Activated T-helper 17 cell treated with anti-CD3 and anti-CD28 coated beads, Interleukin-2, amount 50 U/mL, for 72 hours (primary cell): ENCODE data around the gene PCNX3. TPM values are rescaled to one million over a fixed set of nuclear protein-coding genes. Genes with fewer than 3 reads are reported as not detected.
A peak's percentile ranks its signal among the peaks of the same experiment; 100 is the strongest.

ENCODE experiments used
- ATAC-seq: fragments of 150-1000 bp; cut with Tn5 transposase; replicated peaks from 2 replicates; pipeline ENCODE4 v1.10.0; 2021; ENCODE audit warnings: mild to moderate bottlenecking, moderate library complexity
- H3K27ac Mint-ChIP-seq: one replicate; pipeline ENCODE4 v1.8.0; 2022; ENCODE audit warnings: mixed read lengths
- H3K27me3 Mint-ChIP-seq: one replicate; pipeline ENCODE4 v1.8.0; 2022; ENCODE audit warnings: mixed read lengths
- H3K36me3 Mint-ChIP-seq: one replicate; pipeline ENCODE4 v1.8.0; 2022; ENCODE audit warnings: low read depth, mild to moderate bottlenecking, mixed read lengths
- H3K4me1 Mint-ChIP-seq: one replicate; pipeline ENCODE4 v1.8.0; 2022; ENCODE audit warnings: mixed read lengths
- H3K4me3 Mint-ChIP-seq: one replicate; pipeline ENCODE4 v1.8.0; 2022; ENCODE audit warnings: mild to moderate bottlenecking, mixed read lengths
- H3K9me3 Mint-ChIP-seq: one replicate; pipeline ENCODE4 v1.8.0; 2022; ENCODE audit warnings: mixed read lengths
- total RNA-seq, 2 donors: library from RNA; stranded (reverse); gene quantifications; one replicate each; pipeline ENCODE4 v1.2.3, GENCODE V29; 2022

Gene PCNX3
- total RNA-seq, 2 donors from 2014 or later = 20.8 to 39.1 TPM

- Mint-ChIP-seq H3K27ac (peak overlapping the region; percentile 94), H3K4me3 (peak overlapping the region; percentile 86), H3K9me3 (no peaks in the 10 kb centered on the region), H3K27me3 (no peaks in the 10 kb centered on the region), H3K4me1 (peaks cover 21% of the 10 kb centered on the region), H3K36me3 (peaks cover 80% of the 10 kb centered on the region)
- ATAC-seq = peak; percentile 91
These were observed 27.1 kb upstream of the PCNX3 start for GRCh38 chr11:65588199-65589054.

DNA sequence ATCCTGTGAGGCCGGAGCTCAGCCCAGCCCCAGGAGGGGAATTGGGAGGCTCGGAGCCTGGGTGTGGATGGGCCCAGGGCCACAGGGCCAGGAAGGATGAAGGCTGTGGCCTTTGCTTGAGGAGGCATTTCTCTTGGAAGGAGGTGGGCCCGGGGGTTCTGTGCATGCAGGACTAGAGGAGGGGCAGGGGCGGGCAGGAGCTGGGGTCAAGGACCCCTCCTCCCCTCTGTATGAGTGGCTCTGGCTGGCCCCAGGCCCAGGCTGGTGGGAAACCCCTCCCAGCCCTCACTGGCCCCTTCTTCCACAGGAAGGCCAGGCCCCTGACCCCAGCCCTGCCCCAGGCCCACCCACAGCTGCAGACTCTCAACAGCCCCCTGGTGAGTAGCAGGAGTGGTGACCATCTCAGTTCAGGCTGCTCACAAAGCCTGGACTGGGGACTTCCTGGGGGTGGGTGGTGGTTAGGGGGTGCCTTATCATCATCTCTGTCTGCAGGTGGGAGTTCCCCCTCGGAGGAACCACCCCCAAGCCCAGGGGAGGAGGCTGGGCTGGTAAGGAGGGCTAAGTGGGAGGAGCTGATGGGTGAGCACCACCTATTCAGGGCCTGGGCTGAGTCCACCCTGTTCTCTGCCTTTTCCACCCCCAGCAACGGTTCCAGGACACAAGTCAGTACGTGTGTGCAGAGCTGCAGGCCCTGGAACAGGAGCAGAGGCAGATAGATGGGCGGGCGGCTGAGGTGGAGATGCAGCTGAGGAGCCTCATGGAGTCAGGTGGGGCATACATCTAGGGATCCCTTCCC, 25.9 kb upstream of the PCNX3 start:
- peaks cover 76% of the 10 kb centered on the region for H3K36me3 Mint-ChIP-seq
- no peaks in the 10 kb centered on the region for H3K9me3 Mint-ChIP-seq
- peaks cover 21% of the 10 kb centered on the region for H3K4me1 Mint-ChIP-seq

DNA sequence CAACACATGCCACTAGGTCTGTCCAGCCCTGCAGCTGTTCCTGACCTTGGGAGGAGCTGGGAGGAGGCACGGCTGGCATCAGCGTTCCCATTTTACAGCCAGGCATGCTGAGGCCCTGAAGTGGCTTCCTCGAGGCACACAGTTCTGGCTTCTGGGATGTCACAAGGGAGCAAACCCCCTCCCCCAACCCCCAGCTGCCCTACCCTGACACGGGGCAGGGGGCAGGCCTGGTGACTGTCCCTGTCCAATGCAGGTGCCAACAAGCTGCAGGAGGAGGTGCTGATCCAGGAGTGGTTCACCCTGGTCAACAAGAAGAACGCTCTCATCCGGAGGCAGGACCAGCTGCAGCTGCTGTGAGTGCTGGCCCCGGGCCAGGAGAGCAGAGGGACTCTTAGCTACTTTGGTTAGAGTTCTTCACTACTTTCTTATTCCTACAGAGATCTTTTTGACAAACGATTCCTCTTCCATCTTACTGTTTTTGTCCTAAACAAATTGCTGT, 25.3 kb upstream of the PCNX3 start:
- H3K27ac Mint-ChIP-seq = no peak overlapping the region
- no peaks in the 10 kb centered on the region for H3K27me3 Mint-ChIP-seq
- H3K36me3 Mint-ChIP-seq = peaks cover 76% of the 10 kb centered on the region
- peaks cover 26% of the 10 kb centered on the region for H3K4me1 Mint-ChIP-seq
- no peak overlapping the region for H3K4me3 Mint-ChIP-seq
- H3K9me3 Mint-ChIP-seq = no peaks in the 10 kb centered on the region
- ATAC-seq = no peak

More for the DNA sequence above, 25.9 kb upstream of the PCNX3 start:
- Mint-ChIP-seq H3K27me3 (no peaks in the 10 kb centered on the region), H3K27ac (no peak overlapping the region), H3K4me3 (peak overlapping the region; percentile 86)
- no peak for ATAC-seq

DNA sequence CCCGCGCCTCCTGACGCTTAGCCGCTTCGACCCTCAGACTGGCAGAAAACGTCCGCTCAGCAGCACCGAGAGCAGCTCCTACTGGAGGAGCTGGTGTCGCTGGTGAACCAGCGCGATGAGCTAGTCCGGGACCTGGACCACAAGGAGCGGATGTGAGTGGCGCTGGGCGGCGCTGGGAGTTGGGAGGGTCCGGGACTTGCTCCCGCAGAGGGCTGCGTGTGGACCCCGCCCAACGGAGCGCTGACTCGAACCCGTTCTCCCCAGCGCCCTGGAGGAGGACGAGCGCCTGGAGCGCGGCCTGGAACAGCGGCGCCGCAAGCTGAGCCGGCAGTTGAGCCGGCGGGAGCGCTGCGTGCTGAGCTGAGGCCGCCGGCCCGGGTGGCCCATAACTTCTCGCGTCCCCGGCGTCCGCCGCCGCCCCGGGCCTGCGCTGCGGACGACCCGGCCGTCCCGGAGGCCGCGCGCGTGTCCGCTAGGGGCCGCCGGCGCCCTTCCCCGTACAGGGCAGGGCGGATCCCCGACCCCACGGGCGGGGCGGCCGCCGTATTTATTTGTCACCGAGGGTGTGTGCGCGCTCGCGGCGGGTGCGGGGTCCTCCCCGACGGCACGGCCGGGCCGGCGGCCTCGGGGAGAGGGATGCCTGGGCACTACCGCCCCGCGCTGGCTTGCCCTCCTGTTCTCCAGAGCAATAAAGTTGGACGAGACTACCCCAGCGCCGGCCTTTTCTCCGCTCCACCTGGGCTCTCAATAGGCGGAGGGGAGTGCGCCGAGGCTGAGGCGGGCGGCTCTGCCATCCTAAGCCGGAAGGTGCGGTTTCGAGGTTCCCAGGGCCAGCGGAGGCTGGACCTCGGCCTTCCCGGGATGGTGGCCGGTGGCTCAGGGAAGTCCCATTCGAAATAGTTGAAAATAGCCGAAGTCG, 23.4 kb upstream of the PCNX3 start:
- no peak overlapping the region for H3K27ac Mint-ChIP-seq
- no peak for ATAC-seq
- H3K4me3 Mint-ChIP-seq = no peak overlapping the region
- peaks cover 22% of the 10 kb centered on the region for H3K4me1 Mint-ChIP-seq
- no peaks in the 10 kb centered on the region for H3K9me3 Mint-ChIP-seq
- no peaks in the 10 kb centered on the region for H3K27me3 Mint-ChIP-seq
- H3K36me3 Mint-ChIP-seq = peaks cover 68% of the 10 kb centered on the region

DNA sequence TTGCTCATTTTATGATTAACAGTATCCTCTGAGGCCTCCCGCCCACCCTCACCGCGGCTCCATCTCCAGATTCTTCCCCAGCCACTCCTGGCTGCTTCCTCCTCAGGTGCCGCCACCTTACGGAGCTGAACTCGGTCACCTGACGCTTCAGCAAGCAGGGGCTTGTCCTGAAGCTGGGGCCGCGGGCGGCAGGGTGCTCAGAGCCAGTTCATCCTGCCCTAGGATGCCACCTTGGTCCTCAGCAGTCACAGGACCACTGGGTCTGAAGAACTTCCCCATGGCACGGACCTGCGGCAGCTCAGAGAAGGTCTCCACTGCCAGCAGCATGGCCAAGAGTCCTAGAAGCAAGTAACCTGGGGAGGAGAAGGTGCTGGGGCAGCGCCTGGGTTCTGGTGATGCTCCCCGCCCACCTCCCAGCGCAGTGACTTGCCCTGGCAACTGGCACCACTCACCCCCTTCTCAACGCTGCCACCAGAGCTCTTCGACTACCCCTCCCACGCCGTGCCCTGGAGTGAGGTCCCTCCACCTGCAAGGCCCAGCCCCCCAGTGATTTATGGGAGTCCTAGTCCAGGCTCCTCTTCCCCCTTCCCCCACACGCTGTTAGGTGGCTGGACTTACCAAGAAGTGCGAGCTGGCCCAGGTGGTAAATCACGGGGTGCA, 22.6 kb upstream of the PCNX3 start:
- no peaks in the 10 kb centered on the region for H3K9me3 Mint-ChIP-seq
- no peak for ATAC-seq
- no peak overlapping the region for H3K27ac Mint-ChIP-seq
- no peaks in the 10 kb centered on the region for H3K27me3 Mint-ChIP-seq
- H3K4me1 Mint-ChIP-seq = peaks cover 17% of the 10 kb centered on the region
- peaks cover 68% of the 10 kb centered on the region for H3K36me3 Mint-ChIP-seq
- no peak overlapping the region for H3K4me3 Mint-ChIP-seq

DNA sequence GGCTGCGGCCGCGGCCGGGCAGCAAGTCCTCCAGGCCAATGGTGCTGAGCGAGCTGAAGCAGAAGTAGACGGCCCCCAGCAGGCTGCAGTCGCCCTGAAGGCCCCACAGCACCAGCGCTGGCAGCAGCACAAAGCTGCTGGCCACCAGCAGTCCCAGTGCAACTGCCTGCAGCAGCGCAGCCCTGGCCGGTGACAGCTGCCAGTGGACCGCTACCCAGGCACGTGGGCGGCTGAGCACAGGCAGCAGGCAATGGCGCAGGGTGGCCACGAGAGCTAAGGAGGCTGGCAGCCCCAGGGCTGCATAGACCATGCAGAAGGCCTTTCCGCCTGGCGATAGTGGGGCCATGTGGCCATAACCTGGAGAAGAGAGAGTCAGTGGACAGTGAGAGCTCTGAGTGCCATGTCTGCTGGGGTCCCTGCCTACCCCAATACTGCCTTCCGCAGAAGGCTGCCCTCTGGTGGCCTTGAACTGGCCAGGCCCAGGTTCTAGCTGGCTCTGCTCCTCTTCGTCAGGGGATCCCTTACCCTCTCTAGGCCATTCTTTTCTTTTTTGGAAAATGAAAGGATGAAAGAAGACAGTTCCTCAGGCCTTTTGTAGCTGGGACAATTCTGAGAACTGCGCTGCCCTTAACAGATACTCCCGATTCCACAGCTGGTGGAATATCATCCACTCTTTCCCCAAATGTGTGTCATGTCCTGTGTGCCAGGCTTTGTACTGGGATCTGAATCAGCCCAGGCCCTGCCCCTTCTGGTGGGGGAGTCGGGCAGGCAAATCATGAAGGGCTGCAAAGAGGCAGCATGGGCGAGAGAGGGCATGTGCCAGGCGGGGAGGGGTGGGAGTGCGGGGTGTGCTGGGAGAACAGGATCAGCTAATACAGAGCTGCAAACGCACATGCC, 21.8 kb upstream of the PCNX3 start:
- Mint-ChIP-seq H3K27me3 (no peaks in the 10 kb centered on the region), H3K27ac (peak overlapping the region; percentile 36), H3K36me3 (peaks cover 68% of the 10 kb centered on the region), H3K4me3 (no peak overlapping the region), H3K4me1 (peaks cover 10% of the 10 kb centered on the region), H3K9me3 (no peaks in the 10 kb centered on the region)
- peak; percentile 48 for ATAC-seq

DNA sequence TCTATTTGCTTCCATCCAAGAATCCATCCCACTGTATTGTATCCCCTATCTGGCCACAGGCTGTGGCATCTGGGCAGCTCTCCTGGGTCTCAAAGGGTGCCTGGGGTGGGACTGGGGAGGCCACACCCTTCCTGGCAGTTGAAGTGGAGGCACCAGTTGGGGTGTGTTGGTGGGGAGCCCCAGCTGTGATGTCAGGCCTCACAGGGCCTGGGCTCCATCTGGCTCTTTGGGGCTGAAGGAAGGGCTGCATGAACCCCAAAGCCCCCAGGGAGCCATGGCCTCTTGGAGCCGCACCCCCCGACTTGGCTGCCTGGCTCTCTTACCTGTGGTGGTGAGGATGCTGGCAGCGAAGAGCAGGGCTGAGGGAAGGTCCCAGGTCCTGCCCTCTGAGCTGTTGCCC, 20.4 kb upstream of the PCNX3 start:
- Mint-ChIP-seq H3K27me3 (no peaks in the 10 kb centered on the region), H3K4me3 (no peak overlapping the region), H3K27ac (peak overlapping the region; percentile 63), H3K4me1 (peaks cover 10% of the 10 kb centered on the region), H3K9me3 (no peaks in the 10 kb centered on the region), H3K36me3 (peaks cover 62% of the 10 kb centered on the region)
- no peak for ATAC-seq

DNA sequence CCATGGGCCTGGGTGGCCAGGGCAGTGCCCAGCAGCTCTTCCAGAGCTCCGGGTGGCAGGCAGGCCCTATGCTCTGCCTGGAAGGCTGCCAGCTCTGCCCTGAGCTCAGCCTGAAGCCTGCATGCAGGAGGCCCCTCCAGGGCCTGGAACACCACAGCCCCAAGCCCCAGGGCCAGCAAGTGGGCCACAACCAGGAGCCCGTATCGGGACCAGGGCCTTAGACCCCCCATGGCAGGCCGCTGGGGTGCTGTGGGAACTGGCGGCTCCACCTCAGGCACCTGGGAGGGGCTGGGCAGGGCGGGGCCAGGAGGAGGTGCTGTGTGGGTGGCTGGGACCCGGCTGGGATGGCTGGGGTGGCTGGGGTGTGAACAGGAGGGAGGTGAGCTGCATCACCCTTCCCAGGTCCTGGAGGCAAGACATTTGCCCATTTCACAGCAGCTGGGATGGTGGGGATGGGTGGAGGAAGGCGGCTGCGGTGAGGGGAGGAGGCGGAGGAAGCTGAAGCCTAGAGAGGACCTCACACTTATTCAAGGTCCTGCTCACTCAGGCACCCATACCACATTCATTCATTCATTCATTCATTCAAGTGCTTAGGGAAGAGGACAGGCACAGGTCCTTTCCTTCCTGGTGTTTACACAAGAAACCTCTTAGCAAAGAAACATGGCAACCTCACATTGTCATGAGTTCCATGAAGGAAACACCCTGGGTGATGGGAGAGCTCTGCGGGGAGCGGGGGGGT, 19.9 kb upstream of the PCNX3 start, which contains the start of gene KCNK7:
KCNK7 (minus strand) TSS at position 258 of the 739 bp plus-strand sequence; CDS start at position 230, 28 bp downstream.
- Mint-ChIP-seq H3K4me1 (peaks cover 10% of the 10 kb centered on the region), H3K27me3 (no peaks in the 10 kb centered on the region), H3K36me3 (peaks cover 56% of the 10 kb centered on the region), H3K27ac (peak within 1 kb of the TSS; percentile 79), H3K9me3 (no peaks in the 10 kb centered on the region), H3K4me3 (no peak within 1 kb of the TSS)
- peak; percentile 8 for ATAC-seq

- Mint-ChIP-seq H3K27ac (peak overlapping the region; percentile 79), H3K36me3 (peaks cover 48% of the 10 kb centered on the region), H3K9me3 (no peaks in the 10 kb centered on the region), H3K4me1 (peaks cover 10% of the 10 kb centered on the region), H3K27me3 (no peaks in the 10 kb centered on the region), H3K4me3 (no peak overlapping the region)
- no peak for ATAC-seq
These were observed 19.1 kb upstream of the PCNX3 start for GRCh38 chr11:65596520-65596919.

- ATAC-seq = no peak
- H3K27me3 Mint-ChIP-seq = no peaks in the 10 kb centered on the region
- H3K9me3 Mint-ChIP-seq = no peaks in the 10 kb centered on the region
- H3K4me3 Mint-ChIP-seq = no peak overlapping the region
- H3K4me1 Mint-ChIP-seq = peaks cover 10% of the 10 kb centered on the region
- peaks cover 52% of the 10 kb centered on the region for H3K36me3 Mint-ChIP-seq
- H3K27ac Mint-ChIP-seq = no peak overlapping the region
These were observed 17.3 kb upstream of the PCNX3 start for GRCh38 chr11:65598258-65598699.

DNA sequence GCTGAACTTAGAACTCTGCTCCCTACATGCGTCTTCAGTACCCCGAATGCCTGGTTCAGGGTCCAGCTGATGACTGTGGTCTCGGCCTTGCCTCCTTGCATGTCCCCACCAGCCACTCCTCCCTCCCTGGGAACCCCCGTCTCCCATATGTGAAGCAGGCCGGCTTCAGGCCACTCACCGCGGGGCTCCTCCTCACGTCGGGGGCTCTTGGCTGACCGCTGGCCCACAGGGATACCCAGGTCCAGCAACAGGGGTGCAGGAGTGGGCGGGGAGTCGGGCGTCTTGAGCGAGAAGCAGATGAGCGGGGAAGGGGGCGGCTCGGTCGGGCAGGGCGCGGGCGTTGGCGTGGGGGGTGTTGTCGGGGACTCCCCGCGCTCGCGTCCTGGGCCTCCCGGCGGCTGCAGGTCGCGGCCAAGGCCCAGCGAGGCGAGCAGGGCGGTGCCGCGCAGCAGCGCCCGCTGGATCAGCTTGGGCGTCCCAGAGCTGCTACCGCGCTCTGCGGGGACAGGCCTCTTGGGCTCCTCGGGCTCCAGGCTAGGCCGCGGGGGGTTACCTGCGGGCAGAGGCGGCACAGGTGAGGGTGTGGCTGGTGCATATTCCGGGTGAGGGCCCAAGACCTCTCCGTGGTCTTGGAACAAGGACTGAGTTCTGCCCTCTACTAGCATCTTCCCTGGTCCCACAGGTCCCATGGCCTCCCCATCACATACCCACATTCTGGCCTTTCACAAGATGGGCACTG, 16.2 kb upstream of the PCNX3 start:
- Mint-ChIP-seq H3K9me3 (no peaks in the 10 kb centered on the region), H3K36me3 (peaks cover 54% of the 10 kb centered on the region), H3K4me1 (peaks cover 10% of the 10 kb centered on the region), H3K4me3 (no peak overlapping the region), H3K27me3 (no peaks in the 10 kb centered on the region), H3K27ac (no peak overlapping the region)
- no peak for ATAC-seq

- Mint-ChIP-seq H3K27ac (no peak overlapping the region), H3K9me3 (no peaks in the 10 kb centered on the region), H3K4me1 (peaks cover 8% of the 10 kb centered on the region), H3K36me3 (peaks cover 59% of the 10 kb centered on the region), H3K27me3 (no peaks in the 10 kb centered on the region), H3K4me3 (no peak overlapping the region)
- ATAC-seq = no peak
These were observed 15.7 kb upstream of the PCNX3 start for GRCh38 chr11:65599955-65600246.
